A673 (cell line): ENCODE measurements around the gene SAMSN1.

Source experiments
- EZH2 ChIP-seq: fragments of 200-600 bp; sonication (generic); IDR thresholded peaks from 2 replicates; pipeline ENCODE4 v1.6.1; 2017; ENCODE audit warnings: borderline replicate concordance, low read depth, mild to moderate bottlenecking, mixed read lengths, antibody characterized with exemption, low read length; ENCODE audit not compliant: poor library complexity, severe bottlenecking
- TF ChIP-seq, protein P1 (sequence below): fragments of 300-800, 200-600 bp; sonication (generic); conservative IDR thresholded peaks from 2 replicates; pipeline ENCODE4 v1.5.1; 2017; ENCODE audit warnings: low read depth, mild to moderate bottlenecking, antibody characterized with exemption, low read length, moderate library complexity, mixed read lengths

DNA sequence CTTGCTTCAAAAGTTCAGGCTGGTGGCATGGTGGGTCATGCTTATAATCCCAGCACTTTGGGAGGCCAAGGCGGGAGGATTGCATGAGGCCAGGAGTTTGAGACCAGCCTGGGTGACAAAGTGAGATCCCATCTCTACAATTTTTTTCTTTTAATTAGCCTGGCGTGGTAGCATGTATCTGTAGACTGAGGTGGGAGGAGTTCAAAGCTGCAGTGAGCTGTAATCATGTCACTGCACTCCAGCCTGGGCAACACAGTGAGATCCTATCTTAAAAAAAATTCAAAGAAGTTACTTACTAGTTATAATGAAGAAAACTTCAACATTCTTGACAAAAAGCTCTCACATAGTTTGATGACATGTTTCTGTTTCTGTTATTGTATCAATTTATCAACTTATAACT is 45.2 kb downstream of the SAMSN1 start:
- TF ChIP-seq, protein P1, sequence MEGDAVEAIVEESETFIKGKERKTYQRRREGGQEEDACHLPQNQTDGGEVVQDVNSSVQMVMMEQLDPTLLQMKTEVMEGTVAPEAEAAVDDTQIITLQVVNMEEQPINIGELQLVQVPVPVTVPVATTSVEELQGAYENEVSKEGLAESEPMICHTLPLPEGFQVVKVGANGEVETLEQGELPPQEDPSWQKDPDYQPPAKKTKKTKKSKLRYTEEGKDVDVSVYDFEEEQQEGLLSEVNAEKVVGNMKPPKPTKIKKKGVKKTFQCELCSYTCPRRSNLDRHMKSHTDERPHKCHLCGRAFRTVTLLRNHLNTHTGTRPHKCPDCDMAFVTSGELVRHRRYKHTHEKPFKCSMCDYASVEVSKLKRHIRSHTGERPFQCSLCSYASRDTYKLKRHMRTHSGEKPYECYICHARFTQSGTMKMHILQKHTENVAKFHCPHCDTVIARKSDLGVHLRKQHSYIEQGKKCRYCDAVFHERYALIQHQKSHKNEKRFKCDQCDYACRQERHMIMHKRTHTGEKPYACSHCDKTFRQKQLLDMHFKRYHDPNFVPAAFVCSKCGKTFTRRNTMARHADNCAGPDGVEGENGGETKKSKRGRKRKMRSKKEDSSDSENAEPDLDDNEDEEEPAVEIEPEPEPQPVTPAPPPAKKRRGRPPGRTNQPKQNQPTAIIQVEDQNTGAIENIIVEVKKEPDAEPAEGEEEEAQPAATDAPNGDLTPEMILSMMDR: no peak
- TF ChIP-seq EZH2: no peak
